Stomach (tissue), 4 donors: ENCODE data around the gene CHRNG.

ENCODE experiments used
- CTCF ChIP-seq, 7 experiments: fragments of 450-650 bp in 4 of 7; fragments of 200-600 bp in 3 of 7; sonication (generic) in 3 of 7; IDR thresholded peaks; one replicate each; pipeline ENCODE4 v1.5.1; 2016 to 2019; ENCODE audit warnings: antibody characterized with exemption in 7 of 7, control low read depth in 2 of 7, mild to moderate bottlenecking in 1 of 7
- EP300 ChIP-seq: sonication (generic); formaldehyde crosslinking; IDR thresholded peaks from one replicate; pipeline ENCODE4 v1.6.1; 2017; ENCODE audit warnings: antibody characterized with exemption
- POLR2A ChIP-seq, 4 donors: fragments of 450-650 bp; IDR thresholded peaks; one replicate each; pipeline ENCODE4 v1.6.1; 2016; ENCODE audit warnings: antibody characterized with exemption in 4 of 4, control low read depth in 2 of 4, mild to moderate bottlenecking in 1 of 4, moderate library complexity in 1 of 4
- POLR2AphosphoS5 ChIP-seq, 3 donors: sonication (generic); formaldehyde crosslinking; IDR thresholded peaks; one replicate each; pipeline ENCODE4 v1.6.1; 2016; ENCODE audit warnings: antibody characterized with exemption in 3 of 3

GRCh38 chr2:232529806-232530547 lies 9.5 kb upstream of the CHRNG start:
- TF ChIP-seq CTCF (IDR thresholded peaks at IDR 0.05) (no peak), EP300 (no peak), POLR2A (IDR thresholded peaks at IDR 0.05) (no peak), POLR2AphosphoS5 (IDR thresholded peaks at IDR 0.05) (no peak)
